ENCODE measurements around the gene STAT6.

- TF ChIP-seq CTCF (IDR thresholded peaks at IDR 0.05), result no peak
- TF ChIP-seq POLR2A (IDR thresholded peaks at IDR 0.05), result no peak
Observed at GRCh38 chr12:57099047-57099714, 12.0 kb downstream of the STAT6 start.

Measured in heart left ventricle (tissue), 13 donors.